ENCODE data around the gene LRCH4. TPM values are rescaled to one million over a fixed set of nuclear protein-coding genes. Genes with fewer than 3 reads are reported as not detected.
A peak's percentile ranks its signal among the peaks of the same experiment; 100 is the strongest.

The LRCH4 gene
- total and polyA plus RNA-seq, 2 of the 8 experiments (the other 6 are each of a cell fraction or from before 2014, with no cell fraction given) = 15.5 to 36.6 TPM

DNA sequence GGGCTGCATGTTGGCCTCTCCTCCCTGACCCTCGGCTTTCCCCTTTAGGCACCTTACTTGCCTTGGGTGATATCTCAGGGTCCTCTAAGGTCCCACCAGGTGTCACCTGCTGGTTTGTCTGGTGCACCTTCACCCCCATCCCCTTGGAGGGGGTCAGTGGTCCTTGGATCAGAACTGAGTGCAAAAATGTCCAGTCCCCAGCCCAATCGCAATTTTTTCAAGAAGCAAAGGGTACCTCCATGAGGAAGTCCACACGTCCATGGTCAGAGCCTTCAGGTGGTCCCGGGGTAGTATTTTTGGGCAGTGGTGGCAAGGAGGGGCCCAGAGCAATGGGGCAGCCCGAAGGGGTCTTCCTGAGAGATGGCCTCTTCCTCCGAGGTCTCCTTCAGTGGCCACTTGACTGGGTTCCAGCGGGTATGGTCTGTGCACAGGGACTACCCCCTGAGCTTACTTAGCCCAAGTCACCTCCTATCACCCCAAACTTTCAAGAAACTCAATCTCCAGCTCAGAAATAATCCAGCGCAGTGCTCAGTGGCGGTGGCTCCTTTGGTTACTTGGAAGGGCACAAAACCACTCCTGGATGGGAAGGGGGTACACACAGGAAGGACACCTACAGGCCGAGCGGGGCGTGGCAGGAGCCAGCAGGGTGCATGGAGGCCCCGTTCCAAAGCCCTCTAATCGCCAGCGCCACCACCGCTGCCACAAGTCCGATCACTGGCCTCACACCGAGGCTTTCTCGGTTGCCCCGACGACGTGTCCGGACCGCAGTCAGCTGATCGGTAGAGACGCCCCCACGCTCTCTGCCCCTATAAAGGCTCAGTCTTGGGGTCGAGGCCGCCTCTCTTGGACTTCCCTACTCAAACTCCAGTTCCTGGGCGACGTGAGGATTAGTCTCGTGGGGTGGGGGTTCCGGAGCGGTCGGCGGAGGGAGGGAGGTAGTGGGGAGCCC, 16.8 kb downstream of the LRCH4 start:
- H3K4ac ChIP-seq (replicated peaks; ENCODE audit: insufficient read length, low read depth, low read length) = no peak overlapping the region
- peaks cover 8% of the 10 kb centered on the region; the same call in 1 of the 2 replicates for H3K23me2 ChIP-seq (ENCODE audit: low read depth, low read length)
- peak overlapping the region; percentile 65; the same call in 1 of the 2 replicates for H2AK5ac ChIP-seq (ENCODE audit: low read depth, low read length)
- peak overlapping the region; percentile 19 for H4K91ac ChIP-seq (replicated peaks; ENCODE audit: insufficient read length, low read length)
- H4K5ac ChIP-seq (ENCODE audit: insufficient read length, low read depth, low read length) = no peak overlapping the region
- H2BK5ac ChIP-seq (ENCODE audit: low read depth, low read length) = peak overlapping the region; percentile 44; the same call in 1 of the 2 replicates
- DNase-seq (ENCODE audit: low read depth in 1 of 2, low spot score in 2 of 2) (peak; percentile 67 to 86), FAIRE-seq (peak; percentile 93)
- H2AFZ ChIP-seq (ENCODE audit: low read length) = no peak overlapping the region
- no peak overlapping the region for H3K56ac ChIP-seq (replicated peaks; ENCODE audit: insufficient read length, low read depth, low read length)
- H2BK20ac ChIP-seq (ENCODE audit: low read length) = no peak overlapping the region
- peak overlapping the region; percentile 88; the same call in 1 of the 2 replicates for H2BK15ac ChIP-seq (ENCODE audit: low read length)
- CTCF ChIA-PET (ENCODE audit: partially characterized antibody) = interaction anchor here (0.5 to 12.7 kb wide), 12 partner anchors 10 to 444 kb away, joined by 3 to 341 read pairs (median 4); partner anchors contain the start of genes AGFG2, FBXO24, LRCH4 and MBLAC1
- WGBS, 2 experiments (ENCODE audit: extremely low coverage in 1 of 2, insufficient coverage in 1 of 2, insufficient read length in 1 of 2, insufficient replicate concordance in 2 of 2, low coverage in 1 of 2, low lambda C conversion rate in 2 of 2, missing lambda C conversion rate in 1 of 2) = 28% methylated on average over 26 of the region's 36 CpGs; no CpG with 5 or more reads in 1 of the 2 experiments
- H3K36me3 ChIP-seq (ENCODE audit: control insufficient read depth in 2 of 4, insufficient read depth in 4 of 4, low read length in 3 of 4) = peaks cover 0 to 3% (median 0%) of the 10 kb centered on the region in 4 experiments; a peak in 1 of 8 replicates
- H3K4me1 ChIP-seq (replicated peaks in 1 of 4; ENCODE audit: control insufficient read depth in 3 of 4, insufficient read depth in 4 of 4, low read length in 3 of 4) = peaks cover 0 to 46% (median 27%) of the 10 kb centered on the region in 4 experiments; a peak in 6 of 7 replicates
- peaks cover 0 to 4% (median under 1%) of the 10 kb centered on the region in 4 experiments; a peak in 1 of 7 replicates for H3K27me3 ChIP-seq (replicated peaks in 1 of 4; ENCODE audit: control insufficient read depth in 3 of 4, extremely low read depth in 1 of 4, insufficient read depth in 3 of 4, low read length in 3 of 4)
- H3K23ac ChIP-seq (ENCODE audit: insufficient read length) = no peak overlapping the region
- H3K4me3 ChIP-seq (ENCODE audit: extremely low read depth in 1 of 4, insufficient read depth in 2 of 4, low read depth in 3 of 4, low read length in 4 of 4) = peak overlapping the region; percentile 42 to 66 (median 44)
- no peak overlapping the region for H4K8ac ChIP-seq (ENCODE audit: extremely low read depth, insufficient read depth, low read length)
- H3K9me3 ChIP-seq (ENCODE audit: insufficient read depth in 2 of 2, low read depth in 1 of 2, low read length in 1 of 2) = no peaks in the 10 kb centered on the region
- POLR2A ChIA-PET (ENCODE audit: partially characterized antibody) = interaction anchor here (0.8 to 2.3 kb wide), 16 partner anchors 9 to 154 kb away, joined by 3 to 14 read pairs (median 3); partner anchors contain the start of genes AGFG2, FBXO24 and LRCH4
- H3K79me2 ChIP-seq (ENCODE audit: control insufficient read depth in 1 of 2, insufficient read depth in 2 of 2, low read length in 2 of 2) = no peaks in the 10 kb centered on the region
- no peak overlapping the region for H3K27ac ChIP-seq (ENCODE audit: low read depth, low read length)
- H2BK120ac ChIP-seq (replicated peaks; ENCODE audit: low read depth, low read length) = no peak overlapping the region
- peak overlapping the region; percentile 74 to 96 for H3K4me2 ChIP-seq (ENCODE audit: insufficient read depth in 1 of 2, low read depth in 2 of 2, low read length in 2 of 2)
- H2BK12ac ChIP-seq (ENCODE audit: low read depth, low read length) = peak overlapping the region; percentile 43; the same call in 1 of the 2 replicates
- peaks cover 0 to 1% of the 10 kb centered on the region in 2 experiments for H4K20me1 ChIP-seq (replicated peaks in 1 of 2; ENCODE audit: control insufficient read depth in 1 of 2, insufficient read depth in 2 of 2, low read length in 2 of 2)
- 0 out of 7 replicates have a peak overlapping the region, but pooled peaks of 1 of the 4 experiments have one; percentile 2 for H3K9ac ChIP-seq (replicated peaks in 1 of 4; ENCODE audit: extremely low read depth in 1 of 4, low read depth in 3 of 4, low read length in 3 of 4)
- no peak overlapping the region for H3K14ac ChIP-seq (ENCODE audit: insufficient read length)
- H3K79me1 ChIP-seq (ENCODE audit: low read depth, low read length) = peaks cover 2% of the 10 kb centered on the region; the same call in 1 of the 2 replicates
- H3K18ac ChIP-seq (ENCODE audit: extremely low read depth, low read length) = peak overlapping the region; percentile 88; the same call in 1 of the 2 replicates
- TF ChIP-seq TBP (IDR thresholded peaks at IDR 0.05; ENCODE audit: low read depth, low read length) = peak; percentile 87; the same call in 1 of the 2 replicates
- TF ChIP-seq, protein P1, sequence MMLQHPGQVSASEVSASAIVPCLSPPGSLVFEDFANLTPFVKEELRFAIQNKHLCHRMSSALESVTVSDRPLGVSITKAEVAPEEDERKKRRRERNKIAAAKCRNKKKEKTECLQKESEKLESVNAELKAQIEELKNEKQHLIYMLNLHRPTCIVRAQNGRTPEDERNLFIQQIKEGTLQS (IDR thresholded peaks at IDR 0.05; ENCODE audit: insufficient read depth, low read depth, low read length) = 0 out of 2 replicates have a peak, but pooled peaks have one; percentile 4
- no peak for TF ChIP-seq CBX5 (IDR thresholded peaks at IDR 0.05; ENCODE audit: low read depth, low read length)
- TF ChIP-seq CREB1 (IDR thresholded peaks at IDR 0.05) = peak; percentile 37; the same call in 1 of the 2 replicates
- no peak for TF ChIP-seq TEAD4 (IDR thresholded peaks at IDR 0.05; ENCODE audit: low read depth, low read length)
- TF ChIP-seq, protein P2, sequence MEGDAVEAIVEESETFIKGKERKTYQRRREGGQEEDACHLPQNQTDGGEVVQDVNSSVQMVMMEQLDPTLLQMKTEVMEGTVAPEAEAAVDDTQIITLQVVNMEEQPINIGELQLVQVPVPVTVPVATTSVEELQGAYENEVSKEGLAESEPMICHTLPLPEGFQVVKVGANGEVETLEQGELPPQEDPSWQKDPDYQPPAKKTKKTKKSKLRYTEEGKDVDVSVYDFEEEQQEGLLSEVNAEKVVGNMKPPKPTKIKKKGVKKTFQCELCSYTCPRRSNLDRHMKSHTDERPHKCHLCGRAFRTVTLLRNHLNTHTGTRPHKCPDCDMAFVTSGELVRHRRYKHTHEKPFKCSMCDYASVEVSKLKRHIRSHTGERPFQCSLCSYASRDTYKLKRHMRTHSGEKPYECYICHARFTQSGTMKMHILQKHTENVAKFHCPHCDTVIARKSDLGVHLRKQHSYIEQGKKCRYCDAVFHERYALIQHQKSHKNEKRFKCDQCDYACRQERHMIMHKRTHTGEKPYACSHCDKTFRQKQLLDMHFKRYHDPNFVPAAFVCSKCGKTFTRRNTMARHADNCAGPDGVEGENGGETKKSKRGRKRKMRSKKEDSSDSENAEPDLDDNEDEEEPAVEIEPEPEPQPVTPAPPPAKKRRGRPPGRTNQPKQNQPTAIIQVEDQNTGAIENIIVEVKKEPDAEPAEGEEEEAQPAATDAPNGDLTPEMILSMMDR (IDR thresholded peaks at IDR 0.05; ENCODE audit: control extremely low read depth in 1 of 3, insufficient read depth in 1 of 3, low read depth in 1 of 3, low read length in 3 of 3) = peak in 2 of 3 experiments; percentile 55 to 76; a peak in 2 of 4 replicates

Data from H1 (cell line).